K562 treated with DMSO at 1 percent for 12 hours (cell line): ENCODE data around the gene TRMT2B. TPM values are rescaled to one million over a fixed set of nuclear protein-coding genes. Genes with fewer than 3 reads are reported as not detected.

Experiments used
- total RNA-seq: library from RNA; unstranded; fragments of 300-600 nt; gene quantifications from 2 replicates; pipeline ENCODE4 v1.2.3, GENCODE V29; 2022; ENCODE audit not compliant: insufficient read depth

TRMT2B gene, protein sequence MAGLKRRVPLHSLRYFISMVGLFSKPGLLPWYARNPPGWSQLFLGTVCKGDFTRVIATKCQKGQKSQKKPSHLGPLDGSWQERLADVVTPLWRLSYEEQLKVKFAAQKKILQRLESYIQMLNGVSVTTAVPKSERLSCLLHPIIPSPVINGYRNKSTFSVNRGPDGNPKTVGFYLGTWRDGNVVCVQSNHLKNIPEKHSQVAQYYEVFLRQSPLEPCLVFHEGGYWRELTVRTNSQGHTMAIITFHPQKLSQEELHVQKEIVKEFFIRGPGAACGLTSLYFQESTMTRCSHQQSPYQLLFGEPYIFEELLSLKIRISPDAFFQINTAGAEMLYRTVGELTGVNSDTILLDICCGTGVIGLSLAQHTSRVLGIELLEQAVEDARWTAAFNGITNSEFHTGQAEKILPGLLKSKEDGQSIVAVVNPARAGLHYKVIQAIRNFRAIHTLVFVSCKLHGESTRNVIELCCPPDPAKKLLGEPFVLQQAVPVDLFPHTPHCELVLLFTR
- 11.2 and 23.9 TPM in 2 replicates for total RNA-seq

DNA sequence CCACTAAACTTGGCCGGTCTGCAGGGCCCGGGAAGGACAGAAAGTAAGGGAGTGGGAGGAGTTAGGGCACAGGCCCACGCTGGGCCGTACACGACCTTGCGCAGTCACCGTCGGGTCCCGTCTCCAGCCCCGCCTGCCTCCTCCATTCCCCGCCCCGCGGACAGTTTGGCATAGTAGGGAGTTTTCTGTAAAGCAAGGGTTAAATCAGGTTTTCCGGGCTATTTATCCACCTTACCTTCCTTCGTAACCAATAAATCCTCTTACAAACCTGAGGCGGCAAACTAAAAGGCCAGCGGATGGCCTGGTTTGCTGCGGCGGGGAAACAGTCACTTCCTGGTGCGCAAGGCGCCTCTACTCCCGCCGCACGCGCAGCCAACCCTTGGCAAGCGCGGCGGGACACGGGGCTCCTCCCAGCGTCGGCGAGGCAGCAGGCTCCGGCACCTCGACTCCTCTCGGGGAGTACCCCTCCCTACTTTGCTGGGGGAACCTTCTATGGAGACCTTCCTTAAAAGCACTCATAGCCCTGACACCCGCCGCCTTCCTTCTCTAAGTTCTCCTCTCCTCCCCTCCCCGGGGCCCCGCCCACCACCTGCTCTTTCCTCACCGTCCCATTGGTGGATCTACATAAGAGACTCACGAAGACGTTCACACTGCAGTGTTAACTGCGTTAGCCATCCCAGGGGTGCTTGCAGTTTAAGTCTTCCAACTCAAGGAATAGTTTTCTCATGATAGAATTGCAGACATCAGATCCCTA lies at the start of gene TRMT2B:
Gene TRMT2B (minus strand): TSS at position 563 of the 754 bp plus-strand sequence. CDS start 9,822 bp downstream, outside the sequence.

DNA sequence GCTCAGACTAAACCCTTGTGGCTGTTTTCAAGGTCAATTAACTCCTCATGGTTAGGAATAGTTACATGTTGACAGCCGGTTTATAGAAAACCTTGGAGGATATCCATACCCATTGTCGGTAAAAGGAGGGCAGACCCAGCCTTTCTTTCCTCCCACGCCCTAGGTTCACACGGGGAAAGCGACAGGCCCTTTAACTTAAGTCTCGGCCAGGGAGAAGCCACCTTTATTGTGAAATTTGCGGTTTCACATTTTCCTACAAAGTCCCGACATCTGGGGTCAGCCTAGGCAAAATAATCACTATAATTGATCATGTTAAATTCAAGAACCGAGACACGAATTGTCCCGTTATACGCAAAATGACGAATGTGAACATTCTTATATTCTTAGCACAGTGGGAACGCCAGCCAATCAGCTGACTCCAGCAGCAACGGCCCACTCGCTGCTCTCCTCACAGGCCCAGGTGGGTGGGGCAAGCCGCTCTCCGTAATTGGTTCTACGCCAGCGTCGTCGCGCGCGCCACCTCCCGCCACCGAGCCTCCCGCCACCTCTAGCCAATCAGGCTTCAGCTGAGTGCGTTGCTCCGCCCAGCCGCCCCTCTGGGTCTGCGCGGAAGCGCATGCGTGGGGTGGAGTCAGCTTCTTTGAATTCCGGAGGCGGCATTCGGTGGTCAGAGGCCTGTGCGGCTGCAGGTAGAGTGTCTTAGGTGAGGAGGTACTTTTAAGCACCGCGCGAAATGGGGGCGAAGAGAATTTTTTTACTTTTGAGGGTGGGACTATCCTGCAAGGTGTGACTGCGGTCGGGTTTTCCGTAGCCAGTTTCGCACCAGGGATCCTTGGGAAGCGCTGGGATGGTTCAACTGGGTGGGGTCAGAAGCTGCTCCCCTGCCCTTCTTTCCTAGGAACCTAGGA lies 45.9 kb upstream of the TRMT2B start, which contains the start of gene CENPI:
Gene CENPI (plus strand): TSS at position 659 of the 908 bp plus-strand sequence. CDS start 2,867 bp downstream, outside the sequence.

GRCh38 chrX:101078716-101079598 lies 27.0 kb upstream of the TRMT2B start, which contains the start of gene TMEM35A:
TSS of gene TMEM35A (plus strand) at chrX:101078879. CDS start at chrX:101079003, 124 bp downstream.

DNA sequence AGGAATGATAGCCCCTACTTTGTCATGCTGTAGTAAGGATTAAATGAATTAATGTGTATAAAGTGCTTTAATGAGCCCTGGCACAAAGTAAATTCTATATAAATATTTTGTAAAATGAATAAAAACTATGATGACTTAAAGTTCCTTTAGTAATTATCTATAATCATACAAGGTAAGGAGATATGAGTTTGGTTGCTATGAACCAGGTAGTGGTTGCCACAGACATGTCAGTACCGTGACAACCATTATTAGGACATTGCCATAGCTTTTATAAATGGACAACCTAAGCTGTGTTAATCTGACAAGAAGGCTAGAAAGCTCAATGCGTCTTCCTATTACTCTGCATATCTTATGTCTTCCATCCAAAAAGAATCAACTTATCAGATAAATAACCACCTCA lies 82.5 kb downstream of the TRMT2B start, which contains the start of gene ARL13A:
Gene ARL13A (plus strand): TSS at position 301 of the 400 bp plus-strand sequence. CDS start 3,982 bp downstream, outside the sequence.

Other genes with a start within 250 kb of the TRMT2B start
- gene CSTF2, start 231.7 kb downstream of the TRMT2B start, total RNA-seq = 19.7 and 37.6 TPM in 2 replicates
- not detected in 2 replicates for gene NOX1, start 177.8 kb downstream of the TRMT2B start, total RNA-seq
- gene XKRX, start 123.2 kb downstream of the TRMT2B start, total RNA-seq = not detected in 2 replicates
- not detected in 2 replicates for gene ARL13A, start 82.4 kb downstream of the TRMT2B start, total RNA-seq
- not detected in 2 replicates for gene TMEM35A, start 26.8 kb upstream of the TRMT2B start, total RNA-seq
- gene CENPI, start 46.1 kb upstream of the TRMT2B start, total RNA-seq = 1.8 and 7.7 TPM in 2 replicates
- 0.22 and 0.37 TPM in 2 replicates for gene DRP2, start 167.7 kb upstream of the TRMT2B start, total RNA-seq
- gene TAF7L, start 239.2 kb upstream of the TRMT2B start, total RNA-seq = not detected in 2 replicates